Testis (tissue), 3 donors: ENCODE data around the gene ZNF408. TPM values are rescaled to one million over a fixed set of nuclear protein-coding genes. Genes with fewer than 3 reads are reported as not detected.

Source experiments
- DNase-seq: peaks from one replicate; pipeline ENCODE4 v3.0.0-alpha.2; 2019
- H3K27ac ChIP-seq, 2 donors: fragments of 200-600 bp; sonication (generic); one replicate each; pipeline ENCODE4 v1.5.1; 2019
- H3K27me3 ChIP-seq: fragments of 200-600 bp; sonication (generic); one replicate; pipeline ENCODE4 v1.5.1; 2019
- H3K36me3 ChIP-seq: fragments of 200-600 bp; sonication (generic); one replicate; pipeline ENCODE4 v1.5.1; 2017; ENCODE audit warnings: low read depth; ENCODE audit errors: missing control alignments
- H3K4me1 ChIP-seq: fragments of 200-600 bp; sonication (generic); one replicate; pipeline ENCODE4 v1.5.1; 2019
- H3K4me3 ChIP-seq, 2 donors: fragments of 200-600 bp; sonication (generic); one replicate each; pipeline ENCODE4 v1.5.1; 2017 to 2019
- H3K9me3 ChIP-seq: fragments of 200-600 bp; sonication (generic); one replicate; pipeline ENCODE4 v1.5.1; 2017
- POLR2A ChIP-seq: fragments of 450-650 bp; IDR thresholded peaks from one replicate; pipeline ENCODE4 v1.6.1; 2017; ENCODE audit warnings: antibody characterized with exemption, mild to moderate bottlenecking, moderate library complexity
- WGBS, 2 donors: methylation state at CpG; one replicate each; pipeline ENCODE4 v1.1.5; 2018; 5-methylcytosine and 5-hydroxymethylcytosine counted together
- intact Hi-C: fragments of 100-400 bp; cut with DNase I; formaldehyde crosslinking; loops from one replicate; pipeline ENCODE4 v1.15.1; 2023; ENCODE audit warnings: low total_unique reads
- polyA plus RNA-seq: library from polyadenylated mRNA; stranded (reverse); fragments of 350-450 nt; fragmentation: Illumina TruSeq; extraction: RNeasy Lipid Tissue Mini Kit (QIAGEN cat#74804); gene quantifications from one replicate; pipeline ENCODE4 v1.2.3, GENCODE V29; 2014; ENCODE audit warnings: low read depth, low replicate concordance; ENCODE audit not compliant: insufficient read depth
- total RNA-seq, 2 donors: library from RNA; depleted of rRNA; stranded (reverse); fragments of >200 nt; gene quantifications; one replicate each; pipeline ENCODE4 v1.2.3, GENCODE V29; 2016
- TF ChIP-seq, protein P1 (sequence below), 3 experiments: fragments of 450-650 bp in 2 of 3; fragments of 200-600 bp in 1 of 3; sonication (generic) in 1 of 3; IDR thresholded peaks; one replicate each; pipeline ENCODE4 v1.5.1; 2016 to 2019; ENCODE audit warnings: antibody characterized with exemption in 3 of 3, mild to moderate bottlenecking in 2 of 3, moderate library complexity in 1 of 3

ZNF408 gene
- total and polyA plus RNA-seq, 3 donors from 2014 or later = 11.7 to 27.4 (median 18.3) TPM

DNA sequence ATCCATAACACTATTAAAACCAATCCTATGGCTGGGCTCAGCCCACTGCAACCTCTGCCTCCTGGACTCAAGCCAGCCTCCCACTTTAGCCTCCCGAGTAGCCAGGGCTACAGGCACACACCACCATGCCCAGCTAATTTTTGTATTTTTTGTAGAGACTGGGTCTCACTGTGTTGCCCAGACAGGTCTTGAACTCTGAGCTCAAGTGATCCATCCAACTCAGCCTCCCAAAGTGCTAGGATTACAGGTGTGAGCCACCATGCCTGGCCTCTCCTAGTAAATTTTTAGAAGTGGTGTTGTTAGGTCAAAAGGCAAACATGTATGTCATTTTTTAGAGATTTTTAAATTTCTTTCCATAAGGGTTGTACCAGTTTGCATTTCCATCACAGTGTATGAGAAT lies 32.4 kb downstream of the ZNF408 start:
- no peak for TF ChIP-seq POLR2A
- TF ChIP-seq, protein P1, sequence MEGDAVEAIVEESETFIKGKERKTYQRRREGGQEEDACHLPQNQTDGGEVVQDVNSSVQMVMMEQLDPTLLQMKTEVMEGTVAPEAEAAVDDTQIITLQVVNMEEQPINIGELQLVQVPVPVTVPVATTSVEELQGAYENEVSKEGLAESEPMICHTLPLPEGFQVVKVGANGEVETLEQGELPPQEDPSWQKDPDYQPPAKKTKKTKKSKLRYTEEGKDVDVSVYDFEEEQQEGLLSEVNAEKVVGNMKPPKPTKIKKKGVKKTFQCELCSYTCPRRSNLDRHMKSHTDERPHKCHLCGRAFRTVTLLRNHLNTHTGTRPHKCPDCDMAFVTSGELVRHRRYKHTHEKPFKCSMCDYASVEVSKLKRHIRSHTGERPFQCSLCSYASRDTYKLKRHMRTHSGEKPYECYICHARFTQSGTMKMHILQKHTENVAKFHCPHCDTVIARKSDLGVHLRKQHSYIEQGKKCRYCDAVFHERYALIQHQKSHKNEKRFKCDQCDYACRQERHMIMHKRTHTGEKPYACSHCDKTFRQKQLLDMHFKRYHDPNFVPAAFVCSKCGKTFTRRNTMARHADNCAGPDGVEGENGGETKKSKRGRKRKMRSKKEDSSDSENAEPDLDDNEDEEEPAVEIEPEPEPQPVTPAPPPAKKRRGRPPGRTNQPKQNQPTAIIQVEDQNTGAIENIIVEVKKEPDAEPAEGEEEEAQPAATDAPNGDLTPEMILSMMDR (IDR thresholded peaks at IDR 0.05) = no peak
- intact Hi-C loops = no loop called here
- no peak overlapping the region for H3K4me3 ChIP-seq
- H3K36me3 ChIP-seq = no peaks in the 10 kb centered on the region
- H3K27me3 ChIP-seq = no peaks in the 10 kb centered on the region
- no peak for DNase-seq
- WGBS, 2 donors = 64 to 95% methylated on average over 1 of the region's 1 CpG
- no peaks in the 10 kb centered on the region for H3K9me3 ChIP-seq
- no peaks in the 10 kb centered on the region for H3K4me1 ChIP-seq
- no peak overlapping the region for H3K27ac ChIP-seq

GRCh38 chr11:46736146-46736545 lies 35.3 kb downstream of the ZNF408 start:
- TF ChIP-seq, protein P1 (IDR thresholded peaks at IDR 0.05) = no peak
- TF ChIP-seq POLR2A = no peak
- DNase-seq = no peak
- H3K27ac ChIP-seq = no peak overlapping the region
- no peak overlapping the region for H3K4me3 ChIP-seq
- 92 to 96% methylated on average over 7 of the region's 7 CpGs for WGBS, 2 donors
- intact Hi-C loops = no loop called here
- peaks cover 5% of the 10 kb centered on the region for H3K4me1 ChIP-seq
- no peaks in the 10 kb centered on the region for H3K9me3 ChIP-seq
- H3K27me3 ChIP-seq = no peaks in the 10 kb centered on the region
- no peaks in the 10 kb centered on the region for H3K36me3 ChIP-seq

- Histone ChIP-seq H3K36me3 (no peaks in the 10 kb centered on the region), H3K4me1 (peaks cover 5% of the 10 kb centered on the region), H3K9me3 (no peaks in the 10 kb centered on the region), H3K4me3 (no peak overlapping the region), H3K27me3 (no peaks in the 10 kb centered on the region), H3K27ac (no peak overlapping the region)
- WGBS, 2 donors = 66% methylated on average over 5 of the region's 5 CpGs
- intact Hi-C loops = no loop called here
- DNase-seq = no peak
- TF ChIP-seq, protein P1 (IDR thresholded peaks at IDR 0.05) = no peak
- TF ChIP-seq POLR2A = no peak
Observed at GRCh38 chr11:46736615-46737014, 35.8 kb downstream of the ZNF408 start.

DNA sequence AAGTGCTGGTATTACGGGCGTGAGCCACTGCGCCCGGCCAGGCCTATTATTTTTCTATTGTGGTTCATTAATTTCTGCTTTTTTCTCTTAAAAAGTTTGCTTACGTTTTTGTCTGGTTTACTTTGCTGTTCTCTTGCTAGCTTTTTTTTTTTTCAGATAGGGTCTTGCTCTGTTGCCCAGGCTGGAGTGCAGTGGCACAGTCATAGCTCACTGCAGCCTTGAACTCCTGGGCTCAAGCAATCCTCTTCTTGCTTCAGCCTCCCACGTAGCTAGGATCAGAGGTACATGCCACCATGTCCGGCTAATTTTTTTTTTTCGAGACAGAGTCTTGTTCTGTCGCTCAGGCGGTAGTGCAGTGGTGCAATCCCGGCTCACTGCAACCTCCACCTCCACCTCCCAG lies 36.9 kb downstream of the ZNF408 start:
- TF ChIP-seq, protein P1 (IDR thresholded peaks at IDR 0.05) = no peak
- TF ChIP-seq POLR2A = no peak
- no peak for DNase-seq
- Histone ChIP-seq H3K9me3 (no peaks in the 10 kb centered on the region), H3K4me3 (no peak overlapping the region), H3K4me1 (peaks cover 5% of the 10 kb centered on the region), H3K36me3 (no peaks in the 10 kb centered on the region), H3K27ac (no peak overlapping the region), H3K27me3 (no peaks in the 10 kb centered on the region)
- intact Hi-C loops = no loop called here
- WGBS, 2 donors = 87 to 94% methylated on average over 11 of the region's 11 CpGs

GRCh38 chr11:46738887-46739286 lies 38.1 kb downstream of the ZNF408 start:
- intact Hi-C loops = no loop called here
- Histone ChIP-seq H3K27ac (no peak overlapping the region), H3K27me3 (no peaks in the 10 kb centered on the region), H3K4me3 (no peak overlapping the region), H3K9me3 (no peaks in the 10 kb centered on the region), H3K4me1 (peaks cover 6% of the 10 kb centered on the region), H3K36me3 (no peaks in the 10 kb centered on the region)
- no peak for TF ChIP-seq POLR2A
- TF ChIP-seq, protein P1 (IDR thresholded peaks at IDR 0.05) = no peak
- WGBS, 2 donors = 59 to 73% methylated on average over 6 of the region's 6 CpGs
- DNase-seq = no peak
